ENCODE measurements around the gene SCUBE1. TPM values are rescaled to one million over a fixed set of nuclear protein-coding genes. Genes with fewer than 3 reads are reported as not detected.

SCUBE1 gene
- total RNA-seq, 1 donor from 2014 or later, result 2.9 TPM

- Histone ChIP-seq H3K4me1 (no peaks in the 10 kb centered on the region), H3K36me3 (no peaks in the 10 kb centered on the region), H3K4me3 (no peak overlapping the region), H3K27ac (no peak overlapping the region), H3K27me3 (no peaks in the 10 kb centered on the region), H3K9me3 (no peaks in the 10 kb centered on the region)
- no peak for TF ChIP-seq CTCF (IDR thresholded peaks at IDR 0.05)
- DNase-seq (ENCODE audit: low spot score in 2 of 2), result no peak
- intact Hi-C loops (cut with DNase I), result no loop called here
Observed at GRCh38 chr22:43255299-43255698, 87.9 kb downstream of the SCUBE1 start.

- intact Hi-C loops (cut with DNase I), result no loop called here
- DNase-seq (ENCODE audit: low spot score in 2 of 2), result no peak
- no peaks in the 10 kb centered on the region for H3K27me3 ChIP-seq
- H3K27ac ChIP-seq, result no peak overlapping the region
- H3K4me1 ChIP-seq, result no peaks in the 10 kb centered on the region
- TF ChIP-seq CTCF (IDR thresholded peaks at IDR 0.05), result no peak
- no peaks in the 10 kb centered on the region for H3K36me3 ChIP-seq
- no peak overlapping the region for H3K4me3 ChIP-seq
- no peaks in the 10 kb centered on the region for H3K9me3 ChIP-seq
Observed at GRCh38 chr22:43253839-43254238, 89.3 kb downstream of the SCUBE1 start.

- intact Hi-C loops (cut with DNase I), result no loop called here
- Histone ChIP-seq H3K4me1 (no peaks in the 10 kb centered on the region), H3K27ac (no peak overlapping the region), H3K9me3 (no peaks in the 10 kb centered on the region), H3K4me3 (no peak overlapping the region), H3K27me3 (no peaks in the 10 kb centered on the region), H3K36me3 (no peaks in the 10 kb centered on the region)
- TF ChIP-seq CTCF (IDR thresholded peaks at IDR 0.05), result no peak
- no peak for DNase-seq (ENCODE audit: low spot score in 2 of 2)
Observed at GRCh38 chr22:43252319-43252718, 90.9 kb downstream of the SCUBE1 start.

GRCh38 chr22:43249789-43250471 is 93.2 kb downstream of the SCUBE1 start:
- intact Hi-C loops (cut with DNase I), result no loop called here
- Histone ChIP-seq H3K36me3 (no peaks in the 10 kb centered on the region), H3K27me3 (no peaks in the 10 kb centered on the region), H3K9me3 (no peaks in the 10 kb centered on the region), H3K4me1 (no peaks in the 10 kb centered on the region), H3K27ac (no peak overlapping the region), H3K4me3 (no peak overlapping the region)
- TF ChIP-seq CTCF (IDR thresholded peaks at IDR 0.05), result no peak
- no peak for DNase-seq (ENCODE audit: low spot score in 2 of 2)

- intact Hi-C loops (cut with DNase I), result no loop called here
- no peak for TF ChIP-seq CTCF (IDR thresholded peaks at IDR 0.05)
- no peak for DNase-seq (ENCODE audit: low spot score in 2 of 2)
- no peaks in the 10 kb centered on the region for H3K36me3 ChIP-seq
- no peak overlapping the region for H3K27ac ChIP-seq
- no peak overlapping the region for H3K4me3 ChIP-seq
- H3K9me3 ChIP-seq, result no peaks in the 10 kb centered on the region
- no peaks in the 10 kb centered on the region for H3K27me3 ChIP-seq
- no peaks in the 10 kb centered on the region for H3K4me1 ChIP-seq
Observed at GRCh38 chr22:43247546-43248260, 95.5 kb downstream of the SCUBE1 start.
